Colonic mucosa (tissue), 4 donors: ENCODE measurements around the gene NPAS3. TPM values are rescaled to one million over a fixed set of nuclear protein-coding genes. Genes with fewer than 3 reads are reported as not detected.

Source experiments
- DNase-seq: peaks from one replicate; pipeline ENCODE4 v3.0.0-alpha.2; 2020
- H3K27ac ChIP-seq: fragments of 200-600 bp; one replicate; pipeline ENCODE4 v1.8.0; 2021
- H3K27me3 ChIP-seq: fragments of 200-600 bp; one replicate; pipeline ENCODE4 v1.8.0; 2021
- H3K36me3 ChIP-seq: fragments of 200-600 bp; one replicate; pipeline ENCODE4 v1.8.0; 2021
- H3K4me1 ChIP-seq: fragments of 200-600 bp; one replicate; pipeline ENCODE4 v1.8.0; 2021; ENCODE audit warnings: mild to moderate bottlenecking
- H3K4me3 ChIP-seq: fragments of 200-600 bp; one replicate; pipeline ENCODE4 v1.8.0; 2021
- H3K9ac ChIP-seq, 2 donors: one replicate each; pipeline ENCODE4 v1.7.0; 2013; ENCODE audit warnings: control low read depth in 2 of 2, low read depth in 2 of 2, low read length in 2 of 2
- H3K9me3 ChIP-seq: fragments of 200-600 bp; one replicate; pipeline ENCODE4 v1.8.0; 2021
- intact Hi-C: fragments of 100-400 bp; cut with DNase I; formaldehyde crosslinking; loops from one replicate; pipeline ENCODE4 v1.14.1; 2022
- total RNA-seq, 2 donors: library from RNA; stranded (reverse); fragmentation: NEBNext Ultra II Directional in 1 of 2; extraction: Animal tissue kit (Norgen Biotek cat#: 25700) in 1 of 2; gene quantifications; one replicate each; pipeline ENCODE4 v1.2.1, GENCODE V29; 2021
- TF ChIP-seq, protein P1 (sequence below): fragments of 200-600 bp; IDR thresholded peaks from one replicate; pipeline ENCODE4 v1.8.0; 2022; ENCODE audit warnings: antibody characterized with exemption, mild to moderate bottlenecking
- donor health status: healthy.
- donor health status: DM: no; HTN: no; CAD: no.
- donor health status: DM: no; HTN: no; CAD: no.

NPAS3 gene
- total RNA-seq, 2 donors from 2014 or later = 0.79 to 1.6 TPM

DNA sequence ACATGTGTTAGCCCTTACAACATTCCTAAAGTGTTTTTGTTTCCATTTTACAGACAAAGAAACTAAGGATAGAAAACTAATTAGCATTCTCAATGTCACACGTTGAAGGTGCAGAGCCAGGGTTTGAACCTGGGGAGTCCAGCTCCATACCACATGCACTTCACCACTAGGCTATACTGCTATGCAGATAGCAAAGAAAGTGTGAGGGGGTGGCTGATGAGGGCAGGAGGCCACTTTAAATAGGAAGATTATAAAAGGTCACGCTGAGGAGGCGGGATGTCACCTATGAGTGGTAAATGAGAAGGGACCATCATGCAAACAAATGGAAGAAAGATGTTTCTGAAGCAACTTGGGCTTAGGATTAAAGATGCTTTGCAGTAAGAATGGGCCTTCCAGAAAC lies 798.3 kb downstream of the NPAS3 start:
- Histone ChIP-seq H3K27ac (no peak overlapping the region), H3K36me3 (no peaks in the 10 kb centered on the region), H3K4me3 (no peak overlapping the region), H3K9ac (no peak overlapping the region), H3K27me3 (no peaks in the 10 kb centered on the region), H3K4me1 (no peaks in the 10 kb centered on the region), H3K9me3 (no peaks in the 10 kb centered on the region)
- TF ChIP-seq, protein P1, sequence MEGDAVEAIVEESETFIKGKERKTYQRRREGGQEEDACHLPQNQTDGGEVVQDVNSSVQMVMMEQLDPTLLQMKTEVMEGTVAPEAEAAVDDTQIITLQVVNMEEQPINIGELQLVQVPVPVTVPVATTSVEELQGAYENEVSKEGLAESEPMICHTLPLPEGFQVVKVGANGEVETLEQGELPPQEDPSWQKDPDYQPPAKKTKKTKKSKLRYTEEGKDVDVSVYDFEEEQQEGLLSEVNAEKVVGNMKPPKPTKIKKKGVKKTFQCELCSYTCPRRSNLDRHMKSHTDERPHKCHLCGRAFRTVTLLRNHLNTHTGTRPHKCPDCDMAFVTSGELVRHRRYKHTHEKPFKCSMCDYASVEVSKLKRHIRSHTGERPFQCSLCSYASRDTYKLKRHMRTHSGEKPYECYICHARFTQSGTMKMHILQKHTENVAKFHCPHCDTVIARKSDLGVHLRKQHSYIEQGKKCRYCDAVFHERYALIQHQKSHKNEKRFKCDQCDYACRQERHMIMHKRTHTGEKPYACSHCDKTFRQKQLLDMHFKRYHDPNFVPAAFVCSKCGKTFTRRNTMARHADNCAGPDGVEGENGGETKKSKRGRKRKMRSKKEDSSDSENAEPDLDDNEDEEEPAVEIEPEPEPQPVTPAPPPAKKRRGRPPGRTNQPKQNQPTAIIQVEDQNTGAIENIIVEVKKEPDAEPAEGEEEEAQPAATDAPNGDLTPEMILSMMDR = no peak
- intact Hi-C loops = no loop called here
- DNase-seq = no peak

DNA sequence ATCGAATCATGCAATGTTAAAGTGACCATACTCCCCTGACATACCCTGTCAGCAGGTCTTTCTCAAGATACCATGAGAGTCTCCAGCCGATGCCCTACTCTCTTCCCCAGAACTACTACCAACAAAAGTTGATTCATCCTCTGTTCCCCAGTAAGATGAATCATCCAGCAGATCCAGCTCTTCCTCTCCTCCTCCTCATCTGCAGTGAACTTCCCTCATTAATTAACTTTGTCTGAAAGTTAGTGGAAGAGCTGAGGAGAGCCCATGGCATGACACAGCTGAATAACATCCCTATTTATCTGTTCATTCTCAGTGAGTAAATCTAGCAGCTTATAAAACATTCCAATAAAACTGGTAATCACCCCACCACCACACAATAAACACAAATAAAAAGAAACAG lies 798.8 kb downstream of the NPAS3 start:
- intact Hi-C loops = no loop called here
- no peak overlapping the region for H3K9ac ChIP-seq
- TF ChIP-seq, protein P1 = no peak
- H3K27me3 ChIP-seq = no peaks in the 10 kb centered on the region
- no peak for DNase-seq
- no peak overlapping the region for H3K4me3 ChIP-seq
- H3K4me1 ChIP-seq = no peaks in the 10 kb centered on the region
- H3K27ac ChIP-seq = no peak overlapping the region
- H3K9me3 ChIP-seq = no peaks in the 10 kb centered on the region
- no peaks in the 10 kb centered on the region for H3K36me3 ChIP-seq

DNA sequence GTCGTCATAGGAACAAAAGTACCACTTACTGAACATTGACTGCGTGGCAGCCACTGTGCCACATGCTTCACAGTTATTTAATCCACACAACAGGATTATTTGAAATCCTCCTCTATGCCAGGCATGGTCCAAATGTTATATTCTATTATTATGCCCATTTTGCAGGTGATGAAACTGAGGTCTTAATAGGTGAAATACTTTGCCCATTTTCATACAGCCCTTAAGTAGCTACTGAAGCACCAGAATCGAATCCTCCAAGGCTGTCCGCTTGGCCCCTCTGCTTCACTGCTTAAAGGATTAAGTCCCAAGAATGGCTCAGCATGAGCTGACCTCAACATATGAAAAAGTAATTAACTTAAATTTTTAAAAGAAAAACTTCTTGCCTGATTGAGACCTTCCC lies 799.4 kb downstream of the NPAS3 start:
- Histone ChIP-seq H3K9me3 (no peaks in the 10 kb centered on the region), H3K36me3 (no peaks in the 10 kb centered on the region), H3K4me3 (no peak overlapping the region), H3K4me1 (no peaks in the 10 kb centered on the region), H3K27me3 (no peaks in the 10 kb centered on the region), H3K27ac (no peak overlapping the region), H3K9ac (no peak overlapping the region)
- intact Hi-C loops = no loop called here
- TF ChIP-seq, protein P1 = no peak
- no peak for DNase-seq

DNA sequence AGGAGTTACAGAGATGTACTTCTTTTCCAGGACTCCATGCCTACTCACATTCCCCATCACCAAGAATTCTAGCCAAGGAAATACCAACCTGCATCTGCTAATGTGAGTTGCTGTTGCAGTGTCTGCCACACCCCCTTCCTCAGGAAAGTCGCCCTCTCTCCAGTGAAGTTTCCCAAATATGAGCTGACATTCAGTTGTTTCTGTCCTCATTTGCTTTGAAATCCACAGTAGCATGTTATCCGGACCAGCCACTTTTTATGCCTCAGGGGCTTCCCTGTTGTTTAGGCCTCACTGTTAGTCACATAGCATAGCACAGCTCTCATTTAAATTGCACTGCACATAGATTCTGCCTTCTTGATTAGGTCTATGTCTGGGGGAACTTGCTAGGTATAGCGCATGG lies 799.8 kb downstream of the NPAS3 start:
- TF ChIP-seq, protein P1 = no peak

DNA sequence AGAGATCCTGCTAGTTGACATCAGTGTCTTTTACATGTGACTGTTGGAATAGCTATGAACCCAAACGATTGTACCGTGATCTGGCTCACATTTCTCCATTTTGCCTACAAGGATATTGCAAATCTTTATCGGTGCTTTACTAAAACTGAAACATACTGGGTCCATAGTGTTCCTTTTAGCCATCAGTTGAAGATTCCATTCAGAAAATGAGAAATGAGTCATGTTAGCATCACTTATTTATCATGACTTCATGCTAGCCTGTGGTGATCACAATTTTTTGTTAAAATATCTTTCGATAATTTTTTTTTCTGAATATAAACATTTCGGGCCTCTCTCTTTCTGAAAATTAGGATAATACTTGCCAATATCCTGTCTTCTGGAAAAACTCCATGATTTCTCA lies 801.9 kb downstream of the NPAS3 start:
- no peaks in the 10 kb centered on the region for H3K4me1 ChIP-seq
- no peak overlapping the region for H3K27ac ChIP-seq
- H3K9ac ChIP-seq = no peak overlapping the region
- no peak for DNase-seq
- TF ChIP-seq, protein P1 = no peak
- no peaks in the 10 kb centered on the region for H3K27me3 ChIP-seq
- intact Hi-C loops = no loop called here
- no peak overlapping the region for H3K4me3 ChIP-seq
- H3K36me3 ChIP-seq = no peaks in the 10 kb centered on the region
- no peaks in the 10 kb centered on the region for H3K9me3 ChIP-seq

More for the DNA sequence above, 799.8 kb downstream of the NPAS3 start:
- Histone ChIP-seq H3K36me3 (no peaks in the 10 kb centered on the region), H3K4me1 (no peaks in the 10 kb centered on the region), H3K4me3 (no peak overlapping the region), H3K9me3 (no peaks in the 10 kb centered on the region), H3K27ac (no peak overlapping the region), H3K9ac (no peak overlapping the region), H3K27me3 (no peaks in the 10 kb centered on the region)
- intact Hi-C loops = no loop called here
- no peak for DNase-seq

DNA sequence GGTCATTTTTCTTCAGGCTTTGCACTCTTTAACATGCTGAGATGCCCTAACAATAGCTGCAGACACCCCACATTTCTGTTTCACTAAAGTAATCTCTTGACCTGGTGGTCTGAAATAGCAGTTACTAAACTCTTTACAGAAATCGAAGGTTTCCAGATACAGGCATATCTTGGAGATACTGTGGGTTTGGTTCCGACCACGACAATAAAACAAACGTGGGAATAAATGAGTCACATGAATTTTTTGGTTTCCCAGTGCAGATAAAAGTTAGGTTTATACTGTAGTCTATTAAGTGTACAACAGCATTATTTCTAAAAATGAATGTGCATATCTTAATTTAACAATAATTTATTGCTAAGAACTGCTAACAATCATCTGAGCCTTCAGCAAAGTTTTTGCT lies 803.5 kb downstream of the NPAS3 start:
- H3K27me3 ChIP-seq = no peaks in the 10 kb centered on the region
- no peak overlapping the region for H3K9ac ChIP-seq
- TF ChIP-seq, protein P1 = no peak
- H3K27ac ChIP-seq = no peak overlapping the region
- no peaks in the 10 kb centered on the region for H3K36me3 ChIP-seq
- DNase-seq = no peak
- H3K4me3 ChIP-seq = no peak overlapping the region
- H3K9me3 ChIP-seq = no peaks in the 10 kb centered on the region
- no peaks in the 10 kb centered on the region for H3K4me1 ChIP-seq
- intact Hi-C loops = no loop called here
